Measurements from ENCODE around the gene TOR1B.

- TF ChIP-seq FOXM1 (IDR thresholded peaks at IDR 0.05; ENCODE audit: borderline replicate concordance) (no peak), L3MBTL2 (conservative IDR thresholded peaks at IDR 0.05) (no peak), SP1 (IDR thresholded peaks at IDR 0.05) (no peak), SUZ12 (IDR thresholded peaks at IDR 0.05) (no peak)
Measured at GRCh38 chr9:129858167-129858962, 55.4 kb downstream of the TOR1B start.

All from HEK293T (cell line).